Gastroesophageal sphincter (tissue), 4 donors: Measurements from ENCODE around the gene KIF13A. TPM values are rescaled to one million over a fixed set of nuclear protein-coding genes. Genes with fewer than 3 reads are reported as not detected.

ENCODE experiments used
- ATAC-seq: fragments of 150-250 bp; one replicate; pipeline ENCODE4 v1.9.1; 2016; ENCODE audit warnings: mild to moderate bottlenecking, moderate library complexity
- H3K27ac ChIP-seq, 4 donors: fragments of 200-600 bp; sonication (generic) in 3 of 4; 1 replicate in 3 of 4; 2 replicates in 1 of 4; pipeline ENCODE4 v1.5.1; 2016 to 2019
- H3K27me3 ChIP-seq: fragments of 200-600 bp; sonication (generic); one replicate; pipeline ENCODE4 v1.5.1; 2019
- H3K36me3 ChIP-seq, 2 donors: fragments of 200-600 bp; sonication (generic); one replicate each; pipeline ENCODE4 v1.5.1; 2019; ENCODE audit warnings: control low read depth in 1 of 2
- H3K4me1 ChIP-seq, 3 donors: fragments of 200-600 bp; sonication (generic); 1 replicate in 2 of 3; 2 replicates in 1 of 3; pipeline ENCODE4 v1.5.1; 2016 to 2019; ENCODE audit warnings: control low read depth in 2 of 3
- H3K4me3 ChIP-seq, 2 donors: fragments of 200-600 bp; sonication (generic); one replicate each; pipeline ENCODE4 v1.5.1; 2019; ENCODE audit warnings: mild to moderate bottlenecking in 1 of 2, moderate library complexity in 1 of 2
- H3K9me3 ChIP-seq, 3 donors: fragments of 200-600 bp; sonication (generic); one replicate each; pipeline ENCODE4 v1.5.1; 2017 to 2019; ENCODE audit warnings: control low read depth in 2 of 3
- CTCF ChIP-seq, 4 experiments: fragments of 200-600 bp in 2 of 4; fragments of 450-650 bp in 2 of 4; sonication (generic) in 1 of 4; IDR thresholded peaks; one replicate each; pipeline ENCODE4 v1.5.1; 2017 to 2019; ENCODE audit warnings: antibody characterized with exemption in 4 of 4, mild to moderate bottlenecking in 2 of 4, moderate library complexity in 2 of 4
- EP300 ChIP-seq: sonication (generic); formaldehyde crosslinking; IDR thresholded peaks from one replicate; pipeline ENCODE4 v1.6.1; 2017; ENCODE audit warnings: antibody characterized with exemption, mild to moderate bottlenecking
- POLR2A ChIP-seq, 2 donors: fragments of 450-650 bp; IDR thresholded peaks; one replicate each; pipeline ENCODE4 v1.6.1; 2017; ENCODE audit warnings: antibody characterized with exemption in 2 of 2, mild to moderate bottlenecking in 2 of 2, moderate library complexity in 1 of 2
- POLR2AphosphoS5 ChIP-seq: sonication (generic); formaldehyde crosslinking; IDR thresholded peaks from one replicate; pipeline ENCODE4 v1.6.1; 2017; ENCODE audit warnings: antibody characterized with exemption
- WGBS, 2 donors: methylation state at CpG; one replicate each; pipeline ENCODE4 v1.1.5; 2018; ENCODE audit warnings: low coverage in 1 of 2; 5-methylcytosine and 5-hydroxymethylcytosine counted together
- total RNA-seq, 4 donors: library from RNA; depleted of rRNA; stranded (reverse); fragments of >200 nt; gene quantifications; one replicate each; pipeline ENCODE4 v1.1.0, GENCODE V29; 2016

KIF13A gene
- total RNA-seq, 4 donors from 2014 or later, result 67.7 to 98.9 (median 84.1) TPM

GRCh38 chr6:17869010-17869752 is 118.3 kb downstream of the KIF13A start:
- Histone ChIP-seq H3K9me3 (no peaks in the 10 kb centered on the region), H3K36me3 (no peaks in the 10 kb centered on the region), H3K4me1 (peaks cover 20 to 91% (median 26%) of the 10 kb centered on the region in 3 donors), H3K27me3 (no peaks in the 10 kb centered on the region), H3K27ac (peak overlapping the region; percentile 16 to 80 (median 38)), H3K4me3 (no peak overlapping the region)
- no peak for ATAC-seq
- TF ChIP-seq CTCF (IDR thresholded peaks at IDR 0.05), result no peak
- WGBS, 2 donors, result 68 to 80% methylated on average over 4 to 5 of the region's 6 CpGs

- no peaks in the 10 kb centered on the region for H3K9me3 ChIP-seq
- H3K27ac ChIP-seq, result peak overlapping the region; percentile 56 to 80 (median 58)
- no peaks in the 10 kb centered on the region for H3K36me3 ChIP-seq
- H3K4me3 ChIP-seq, result no peak overlapping the region
- peak; percentile 36 for TF ChIP-seq POLR2AphosphoS5
- no peak for TF ChIP-seq POLR2A (IDR thresholded peaks at IDR 0.05)
- no peaks in the 10 kb centered on the region for H3K27me3 ChIP-seq
- ATAC-seq, result no peak
- H3K4me1 ChIP-seq, result peaks cover 23 to 100% (median 25%) of the 10 kb centered on the region in 3 donors
- WGBS, 2 donors, result 0 to 11% methylated on average over 1 of the region's 1 CpG
These were observed 119.6 kb downstream of the KIF13A start for GRCh38 chr6:17867880-17868279.

- H3K9me3 ChIP-seq, result no peaks in the 10 kb centered on the region
These were observed 120.5 kb downstream of the KIF13A start for GRCh38 chr6:17866876-17867444.

GRCh38 chr6:17865798-17866725 is 121.4 kb downstream of the KIF13A start:
- Histone ChIP-seq H3K27ac (peak overlapping the region; percentile 74 to 80 (median 79)), H3K9me3 (no peaks in the 10 kb centered on the region), H3K36me3 (no peaks in the 10 kb centered on the region), H3K27me3 (no peaks in the 10 kb centered on the region), H3K4me3 (no peak overlapping the region), H3K4me1 (peaks cover 23 to 97% (median 25%) of the 10 kb centered on the region in 3 donors)
- ATAC-seq, result peak; percentile 90
- TF ChIP-seq POLR2A (IDR thresholded peaks at IDR 0.05) (no peak), CTCF (IDR thresholded peaks at IDR 0.05) (no peak), POLR2AphosphoS5 (peak; percentile 83), EP300 (no peak)
- 60 to 68% methylated on average over 4 to 5 of the region's 6 CpGs for WGBS, 2 donors

More at GRCh38 chr6:17866876-17867444, 120.5 kb downstream of the KIF13A start:
- H3K36me3 ChIP-seq, result no peaks in the 10 kb centered on the region
- peak overlapping the region; percentile 56 to 80 (median 66) for H3K27ac ChIP-seq
- WGBS, 2 donors, result 61 to 100% methylated on average over 1 of the region's 1 CpG
- ATAC-seq, result no peak
- H3K4me3 ChIP-seq, result no peak overlapping the region
- no peak for TF ChIP-seq CTCF (IDR thresholded peaks at IDR 0.05)
- TF ChIP-seq POLR2A (IDR thresholded peaks at IDR 0.05), result no peak
- no peak for TF ChIP-seq POLR2AphosphoS5
- no peak for TF ChIP-seq EP300
- no peaks in the 10 kb centered on the region for H3K27me3 ChIP-seq
- H3K4me1 ChIP-seq, result peaks cover 23 to 97% (median 25%) of the 10 kb centered on the region in 3 donors

GRCh38 chr6:17865243-17865642 is 122.2 kb downstream of the KIF13A start:
- ATAC-seq, result no peak
- peaks cover 23 to 94% (median 25%) of the 10 kb centered on the region in 3 donors for H3K4me1 ChIP-seq

More at GRCh38 chr6:17865243-17865642, 122.2 kb downstream of the KIF13A start:
- TF ChIP-seq CTCF (IDR thresholded peaks at IDR 0.05) (no peak), POLR2A (IDR thresholded peaks at IDR 0.05) (no peak), POLR2AphosphoS5 (no peak), EP300 (no peak)
- Histone ChIP-seq H3K27me3 (no peaks in the 10 kb centered on the region), H3K9me3 (no peaks in the 10 kb centered on the region), H3K36me3 (no peaks in the 10 kb centered on the region), H3K27ac (peak overlapping the region; percentile 74 to 80 (median 79)), H3K4me3 (no peak overlapping the region)
- 0 to 36% methylated on average over 1 to 2 of the region's 2 CpGs for WGBS, 2 donors
